Measurements from ENCODE around the gene HAUS3. TPM values are rescaled to one million over a fixed set of nuclear protein-coding genes. Genes with fewer than 3 reads are reported as not detected.

Gene HAUS3, protein sequence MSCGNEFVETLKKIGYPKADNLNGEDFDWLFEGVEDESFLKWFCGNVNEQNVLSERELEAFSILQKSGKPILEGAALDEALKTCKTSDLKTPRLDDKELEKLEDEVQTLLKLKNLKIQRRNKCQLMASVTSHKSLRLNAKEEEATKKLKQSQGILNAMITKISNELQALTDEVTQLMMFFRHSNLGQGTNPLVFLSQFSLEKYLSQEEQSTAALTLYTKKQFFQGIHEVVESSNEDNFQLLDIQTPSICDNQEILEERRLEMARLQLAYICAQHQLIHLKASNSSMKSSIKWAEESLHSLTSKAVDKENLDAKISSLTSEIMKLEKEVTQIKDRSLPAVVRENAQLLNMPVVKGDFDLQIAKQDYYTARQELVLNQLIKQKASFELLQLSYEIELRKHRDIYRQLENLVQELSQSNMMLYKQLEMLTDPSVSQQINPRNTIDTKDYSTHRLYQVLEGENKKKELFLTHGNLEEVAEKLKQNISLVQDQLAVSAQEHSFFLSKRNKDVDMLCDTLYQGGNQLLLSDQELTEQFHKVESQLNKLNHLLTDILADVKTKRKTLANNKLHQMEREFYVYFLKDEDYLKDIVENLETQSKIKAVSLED
- total RNA-seq (26.6 TPM), polyA plus RNA-seq (8.1 TPM)

GRCh38 chr4:2241410-2242353 lies at the start of gene HAUS3, which contains the start of gene POLN:
Gene HAUS3, minus strand, starts transcription at chr4:2242121. Its CDS starts 1,175 bp downstream, at chr4:2240946.
Gene POLN, minus strand, starts transcription at chr4:2242121. Its CDS starts 12,890 bp downstream, at chr4:2229231.
- Histone ChIP-seq H3K36me3 (ENCODE audit: insufficient read depth) (no peaks in the 10 kb centered on the region), H3K27ac (ENCODE audit: low read depth) (peak within 1 kb of the TSS; percentile 51), H3K4me1 (ENCODE audit: insufficient read depth) (no peaks in the 10 kb centered on the region), H3K4me3 (ENCODE audit: low read depth, low read length) (peak within 1 kb of the TSS; percentile 84)
- peak; percentile 93 for DNase-seq (ENCODE audit: extremely low spot score)
- under 1% methylated on average over 88 of the region's 88 CpGs for WGBS

DNA sequence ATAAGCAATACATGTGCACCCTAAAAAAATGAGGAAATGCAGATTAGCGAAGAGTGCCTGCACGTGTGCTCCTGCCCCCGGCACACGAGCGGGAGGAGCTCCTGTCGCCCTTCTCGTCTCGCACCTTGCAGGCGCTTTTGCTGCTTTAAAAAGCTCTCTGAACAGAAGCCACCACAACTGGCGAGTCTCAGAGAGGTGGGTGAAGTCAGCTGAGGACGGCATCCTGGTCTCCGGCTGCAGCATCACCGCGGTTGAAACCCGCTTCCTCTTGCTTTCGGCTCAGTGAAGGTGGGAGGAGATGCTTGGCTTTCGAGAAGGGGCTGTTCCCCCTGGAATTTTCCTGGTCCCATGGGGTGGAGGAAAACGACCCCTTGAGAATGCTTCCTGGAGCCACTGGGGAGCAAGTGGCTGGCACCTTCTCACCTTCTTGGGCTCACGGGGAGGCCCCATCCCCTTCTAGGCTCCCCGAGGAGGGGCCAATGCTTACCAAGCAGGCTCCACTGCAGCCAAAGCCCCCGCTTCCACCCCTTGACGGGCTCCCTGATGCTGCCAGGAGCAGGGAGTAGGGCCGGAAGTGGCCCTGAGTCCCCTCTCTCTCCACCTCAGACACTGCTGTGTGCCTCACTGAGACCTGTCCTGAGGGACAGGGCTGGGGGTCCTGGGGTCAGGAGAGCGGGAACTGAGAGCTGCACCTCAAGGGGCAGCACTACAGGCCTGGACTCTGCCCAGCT lies 49.2 kb upstream of the HAUS3 start:
- Histone ChIP-seq H3K4me1 (ENCODE audit: insufficient read depth) (no peaks in the 10 kb centered on the region), H3K4me3 (ENCODE audit: low read depth, low read length) (no peak overlapping the region), H3K27ac (ENCODE audit: low read depth) (no peak overlapping the region), H3K36me3 (ENCODE audit: insufficient read depth) (no peaks in the 10 kb centered on the region)
- WGBS: 77% methylated on average over 24 of the region's 24 CpGs
- no peak for DNase-seq (ENCODE audit: extremely low spot score)

GRCh38 chr4:2290488-2290887 lies 48.6 kb upstream of the HAUS3 start:
- no peak for DNase-seq (ENCODE audit: extremely low spot score)
- no peaks in the 10 kb centered on the region for H3K4me1 ChIP-seq (ENCODE audit: insufficient read depth)
- WGBS: 90% methylated on average over 9 of the region's 9 CpGs
- no peaks in the 10 kb centered on the region for H3K36me3 ChIP-seq (ENCODE audit: insufficient read depth)
- H3K27ac ChIP-seq (ENCODE audit: low read depth): no peak overlapping the region
- H3K4me3 ChIP-seq (ENCODE audit: low read depth, low read length): no peak overlapping the region

GRCh38 chr4:2289955-2290333 lies 48.0 kb upstream of the HAUS3 start:
- Histone ChIP-seq H3K27ac (ENCODE audit: low read depth) (no peak overlapping the region), H3K4me1 (ENCODE audit: insufficient read depth) (no peaks in the 10 kb centered on the region), H3K36me3 (ENCODE audit: insufficient read depth) (no peaks in the 10 kb centered on the region), H3K4me3 (ENCODE audit: low read depth, low read length) (no peak overlapping the region)
- WGBS: 91% methylated on average over 11 of the region's 11 CpGs
- DNase-seq (ENCODE audit: extremely low spot score): no peak

DNA sequence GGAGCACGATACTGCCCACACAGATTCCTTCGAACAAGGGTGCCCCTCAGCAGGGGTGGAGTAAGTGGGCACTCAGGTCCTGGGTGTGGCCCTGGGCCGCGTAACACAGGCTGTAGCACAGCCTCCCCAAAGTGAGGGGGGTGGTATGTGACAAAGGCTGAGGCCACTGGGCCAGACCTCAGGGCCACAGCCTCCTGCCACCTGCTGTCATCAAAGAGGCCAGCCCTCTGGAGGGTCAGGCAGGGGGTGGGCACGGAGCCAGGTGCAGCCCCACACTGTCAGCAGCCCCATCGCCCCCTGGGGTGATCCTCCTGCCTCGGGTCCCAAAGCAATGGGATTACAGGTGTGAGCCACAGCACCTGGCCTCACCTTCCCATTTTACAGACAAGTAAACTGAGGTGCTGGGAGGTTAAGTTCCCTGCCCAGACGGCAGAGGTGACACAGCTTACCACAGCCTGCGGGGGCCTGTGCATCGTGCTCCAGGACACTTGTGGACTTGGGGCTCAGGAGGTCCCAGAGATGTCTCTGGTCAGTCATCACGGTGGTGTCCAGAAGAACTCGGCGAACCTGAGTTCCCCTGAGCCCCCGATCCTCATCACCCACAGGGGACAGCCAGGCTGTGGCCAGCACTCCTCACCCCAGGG lies 47.5 kb upstream of the HAUS3 start:
- Histone ChIP-seq H3K4me1 (ENCODE audit: insufficient read depth) (no peaks in the 10 kb centered on the region), H3K4me3 (ENCODE audit: low read depth, low read length) (no peak overlapping the region), H3K36me3 (ENCODE audit: insufficient read depth) (no peaks in the 10 kb centered on the region), H3K27ac (ENCODE audit: low read depth) (no peak overlapping the region)
- no peak for DNase-seq (ENCODE audit: extremely low spot score)
- WGBS: 92% methylated on average over 14 of the region's 14 CpGs

GRCh38 chr4:2288051-2288541 lies 46.2 kb upstream of the HAUS3 start:
- no peak for DNase-seq (ENCODE audit: extremely low spot score)
- WGBS: 89% methylated on average over 10 of the region's 10 CpGs
- H3K4me3 ChIP-seq (ENCODE audit: low read depth, low read length): no peak overlapping the region
- no peaks in the 10 kb centered on the region for H3K36me3 ChIP-seq (ENCODE audit: insufficient read depth)
- H3K27ac ChIP-seq (ENCODE audit: low read depth): no peak overlapping the region
- H3K4me1 ChIP-seq (ENCODE audit: insufficient read depth): no peaks in the 10 kb centered on the region

GRCh38 chr4:2287594-2287915 lies 45.6 kb upstream of the HAUS3 start:
- no peaks in the 10 kb centered on the region for H3K36me3 ChIP-seq (ENCODE audit: insufficient read depth)
- no peaks in the 10 kb centered on the region for H3K4me1 ChIP-seq (ENCODE audit: insufficient read depth)
- H3K27ac ChIP-seq (ENCODE audit: low read depth): no peak overlapping the region
- 81% methylated on average over 9 of the region's 9 CpGs for WGBS
- DNase-seq (ENCODE audit: extremely low spot score): no peak
- H3K4me3 ChIP-seq (ENCODE audit: low read depth, low read length): no peak overlapping the region

- Histone ChIP-seq H3K27ac (ENCODE audit: low read depth) (no peak overlapping the region), H3K4me1 (ENCODE audit: insufficient read depth) (no peaks in the 10 kb centered on the region), H3K36me3 (ENCODE audit: insufficient read depth) (no peaks in the 10 kb centered on the region), H3K4me3 (ENCODE audit: low read depth, low read length) (no peak overlapping the region)
- DNase-seq (ENCODE audit: extremely low spot score): no peak
- 66% methylated on average over 19 of the region's 19 CpGs for WGBS
These were observed 45.1 kb upstream of the HAUS3 start for GRCh38 chr4:2286904-2287593.

GRCh38 chr4:2285613-2286381 lies 43.9 kb upstream of the HAUS3 start:
- 81% methylated on average over 27 of the region's 27 CpGs for WGBS
- no peak for DNase-seq (ENCODE audit: extremely low spot score)
- Histone ChIP-seq H3K27ac (ENCODE audit: low read depth) (no peak overlapping the region), H3K4me1 (ENCODE audit: insufficient read depth) (no peaks in the 10 kb centered on the region), H3K4me3 (ENCODE audit: low read depth, low read length) (no peak overlapping the region), H3K36me3 (ENCODE audit: insufficient read depth) (no peaks in the 10 kb centered on the region)

DNA sequence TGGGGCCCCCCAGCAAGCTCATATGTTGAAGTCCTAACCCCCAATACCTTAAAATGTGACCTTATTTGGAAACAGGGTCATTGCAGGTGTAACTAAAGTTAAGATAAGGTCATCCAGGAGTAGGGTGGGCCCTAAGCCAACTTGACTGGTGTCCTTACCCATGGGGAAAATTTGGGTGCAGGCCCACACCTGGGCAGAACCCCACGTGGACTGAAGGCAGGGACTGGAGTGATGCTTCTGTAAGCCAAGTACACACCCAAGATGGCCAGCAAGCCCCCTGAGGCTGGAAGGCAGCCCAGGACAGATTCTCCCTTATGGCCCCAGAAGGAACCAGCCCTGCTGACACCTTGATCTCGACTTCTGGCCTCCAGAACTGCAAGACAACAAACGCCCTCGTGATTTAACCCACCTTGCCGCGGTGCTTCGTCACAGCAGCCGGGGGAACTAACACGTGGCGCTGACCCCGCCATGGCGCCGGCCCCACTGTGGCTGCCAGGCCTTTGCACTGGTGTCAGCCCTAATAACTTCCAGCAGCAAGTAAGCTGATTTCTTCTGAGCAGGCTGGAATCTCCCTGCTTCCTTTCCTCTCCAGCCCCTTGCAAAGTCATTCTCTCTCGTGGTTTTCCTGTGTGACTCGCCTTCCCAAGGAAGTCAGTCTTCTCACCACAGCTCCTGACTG lies 43.2 kb upstream of the HAUS3 start:
- Histone ChIP-seq H3K36me3 (ENCODE audit: insufficient read depth) (no peaks in the 10 kb centered on the region), H3K27ac (ENCODE audit: low read depth) (no peak overlapping the region)
- WGBS: 86% methylated on average over 15 of the region's 15 CpGs

GRCh38 chr4:2284161-2284933 lies 42.4 kb upstream of the HAUS3 start:
- H3K4me3 ChIP-seq (ENCODE audit: low read depth, low read length): no peak overlapping the region
- H3K4me1 ChIP-seq (ENCODE audit: insufficient read depth): no peaks in the 10 kb centered on the region
- no peaks in the 10 kb centered on the region for H3K36me3 ChIP-seq (ENCODE audit: insufficient read depth)
- H3K27ac ChIP-seq (ENCODE audit: low read depth): no peak overlapping the region
- WGBS: 97% methylated on average over 23 of the region's 23 CpGs
- no peak for DNase-seq (ENCODE audit: extremely low spot score)

More for the DNA sequence above, 43.2 kb upstream of the HAUS3 start:
- Histone ChIP-seq H3K4me1 (ENCODE audit: insufficient read depth) (no peaks in the 10 kb centered on the region), H3K4me3 (ENCODE audit: low read depth, low read length) (no peak overlapping the region)
- DNase-seq (ENCODE audit: extremely low spot score): no peak

Data from urinary bladder (tissue), 4 donors.